Nephron (organoid): ENCODE results near the gene TMC2.
"Not testable (repeated sequence)": the region's sequence is repeated elsewhere in the genome, so short reads cannot be mapped to it uniquely, and the experiment has no call there.

Experiments
- H3K27ac Mint-ChIP-seq, 3 experiments: 2 replicates each; pipeline ENCODE4 v1.8.0; 2020; ENCODE audit warnings: mixed read lengths in 3 of 3, mild to moderate bottlenecking in 2 of 3, moderate library complexity in 1 of 3
- H3K27me3 Mint-ChIP-seq: 2 replicates; pipeline ENCODE4 v1.8.0; 2021; ENCODE audit warnings: low read depth, mild to moderate bottlenecking, moderate library complexity, mixed read lengths
- H3K36me3 Mint-ChIP-seq: 2 replicates; pipeline ENCODE4 v1.8.0; 2020; ENCODE audit warnings: low read depth, mixed read lengths
- H3K4me1 Mint-ChIP-seq: 2 replicates; pipeline ENCODE4 v1.8.0; 2020; ENCODE audit warnings: mixed read lengths
- H3K4me3 Mint-ChIP-seq, 3 experiments: 2 replicates each; pipeline ENCODE4 v1.8.0; 2020; ENCODE audit warnings: mild to moderate bottlenecking in 3 of 3, mixed read lengths in 3 of 3, moderate library complexity in 2 of 3
- H3K9me3 Mint-ChIP-seq: 2 replicates; pipeline ENCODE4 v1.8.0; 2020; ENCODE audit warnings: mixed read lengths
- TF ChIP-seq, protein P1 (sequence below), 3 experiments: fragments of 200-600 bp; sonication (generic); IDR thresholded peaks; one replicate each; pipeline ENCODE4 v1.5.0; 2021; ENCODE audit warnings: antibody characterized with exemption in 3 of 3; ENCODE audit not compliant: unreplicated experiment in 3 of 3

TMC2 gene

DNA sequence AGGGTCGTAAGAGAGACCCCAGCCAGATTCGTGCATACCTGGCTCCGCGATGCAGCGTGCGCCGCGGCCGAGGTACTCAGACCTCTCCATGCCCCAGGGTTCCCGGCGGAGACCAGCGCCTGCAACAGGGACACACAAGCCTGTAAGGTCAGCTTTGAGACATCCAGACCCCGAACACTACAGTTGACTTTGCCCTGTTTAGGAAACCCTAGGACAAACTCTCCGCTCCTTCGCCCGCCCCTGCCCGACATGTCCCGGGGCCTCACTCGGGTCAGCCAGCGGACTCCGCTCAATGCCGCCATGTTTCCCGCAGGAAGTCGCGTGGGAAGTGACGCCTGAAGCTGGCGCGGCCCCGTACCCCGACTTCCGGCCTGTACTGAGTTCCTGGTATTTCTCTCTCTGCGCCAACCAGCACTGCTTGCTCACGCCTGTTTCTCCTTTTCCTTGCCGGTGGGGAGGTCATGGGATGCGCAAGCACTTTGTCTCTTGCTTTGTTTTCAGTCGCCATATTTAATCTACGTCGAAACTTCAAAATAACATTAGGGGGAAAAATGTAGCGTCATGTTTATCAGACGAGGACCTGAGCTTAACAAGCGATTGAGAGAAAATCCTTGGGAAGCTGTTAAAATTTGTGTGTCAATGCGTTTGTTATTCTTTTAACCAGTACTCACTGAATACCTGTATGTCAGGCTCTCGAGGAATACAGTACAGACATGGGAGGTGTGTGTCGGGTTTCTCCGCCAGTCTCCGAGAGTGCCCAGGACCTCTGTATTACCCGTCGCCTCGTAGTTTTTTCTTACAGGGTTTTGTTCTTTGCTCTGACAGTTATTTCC, 127.7 kb downstream of the TMC2 start, which contains the start of gene IDH3B:
Gene IDH3B (minus strand): TSS at position 330 of the 833 bp plus-strand sequence. CDS start 28 bp downstream, at position 302.
- no peaks in the 10 kb centered on the region for H3K9me3 Mint-ChIP-seq
- TF ChIP-seq, protein P1, sequence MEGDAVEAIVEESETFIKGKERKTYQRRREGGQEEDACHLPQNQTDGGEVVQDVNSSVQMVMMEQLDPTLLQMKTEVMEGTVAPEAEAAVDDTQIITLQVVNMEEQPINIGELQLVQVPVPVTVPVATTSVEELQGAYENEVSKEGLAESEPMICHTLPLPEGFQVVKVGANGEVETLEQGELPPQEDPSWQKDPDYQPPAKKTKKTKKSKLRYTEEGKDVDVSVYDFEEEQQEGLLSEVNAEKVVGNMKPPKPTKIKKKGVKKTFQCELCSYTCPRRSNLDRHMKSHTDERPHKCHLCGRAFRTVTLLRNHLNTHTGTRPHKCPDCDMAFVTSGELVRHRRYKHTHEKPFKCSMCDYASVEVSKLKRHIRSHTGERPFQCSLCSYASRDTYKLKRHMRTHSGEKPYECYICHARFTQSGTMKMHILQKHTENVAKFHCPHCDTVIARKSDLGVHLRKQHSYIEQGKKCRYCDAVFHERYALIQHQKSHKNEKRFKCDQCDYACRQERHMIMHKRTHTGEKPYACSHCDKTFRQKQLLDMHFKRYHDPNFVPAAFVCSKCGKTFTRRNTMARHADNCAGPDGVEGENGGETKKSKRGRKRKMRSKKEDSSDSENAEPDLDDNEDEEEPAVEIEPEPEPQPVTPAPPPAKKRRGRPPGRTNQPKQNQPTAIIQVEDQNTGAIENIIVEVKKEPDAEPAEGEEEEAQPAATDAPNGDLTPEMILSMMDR (IDR thresholded peaks at IDR 0.05; ENCODE audit: unreplicated experiment in 3 of 3), result no peak
- H3K36me3 Mint-ChIP-seq, result peaks cover 32% of the 10 kb centered on the region
- peaks cover 14% of the 10 kb centered on the region for H3K4me1 Mint-ChIP-seq
- peak within 1 kb of the TSS; percentile 85 to 92 (median 88) for H3K4me3 Mint-ChIP-seq
- H3K27ac Mint-ChIP-seq, result peak within 1 kb of the TSS; percentile 96 to 97 (median 97)
- H3K27me3 Mint-ChIP-seq, result peaks cover 8% of the 10 kb centered on the region

DNA sequence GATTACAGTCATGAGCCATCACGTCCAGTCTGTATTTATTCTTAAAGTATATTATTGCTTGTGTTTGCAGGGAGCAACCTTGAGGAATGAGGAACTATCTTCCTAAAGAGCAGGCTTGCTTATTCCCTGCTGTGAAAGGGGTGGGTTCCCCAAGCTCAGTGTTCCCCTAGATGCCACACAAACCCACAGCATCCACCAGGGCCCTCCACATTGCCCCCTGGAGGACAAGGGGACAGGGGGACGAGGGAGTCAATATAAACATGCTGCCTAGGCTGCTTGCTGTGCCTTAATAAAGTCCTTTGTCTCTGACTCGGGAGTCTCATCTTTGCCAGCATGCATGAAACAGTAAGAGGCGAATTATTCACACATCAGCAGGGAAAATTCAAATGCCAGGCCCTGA, 135.6 kb downstream of the TMC2 start:
- Mint-ChIP-seq H3K4me1 (no peaks in the 10 kb centered on the region), H3K4me3 (no peak overlapping the region), H3K9me3 (no peaks in the 10 kb centered on the region), H3K27me3 (peaks cover 27% of the 10 kb centered on the region), H3K36me3 (no peaks in the 10 kb centered on the region), H3K27ac (no peak overlapping the region)
- TF ChIP-seq, protein P1 (IDR thresholded peaks at IDR 0.05; ENCODE audit: unreplicated experiment in 3 of 3), result no peak

DNA sequence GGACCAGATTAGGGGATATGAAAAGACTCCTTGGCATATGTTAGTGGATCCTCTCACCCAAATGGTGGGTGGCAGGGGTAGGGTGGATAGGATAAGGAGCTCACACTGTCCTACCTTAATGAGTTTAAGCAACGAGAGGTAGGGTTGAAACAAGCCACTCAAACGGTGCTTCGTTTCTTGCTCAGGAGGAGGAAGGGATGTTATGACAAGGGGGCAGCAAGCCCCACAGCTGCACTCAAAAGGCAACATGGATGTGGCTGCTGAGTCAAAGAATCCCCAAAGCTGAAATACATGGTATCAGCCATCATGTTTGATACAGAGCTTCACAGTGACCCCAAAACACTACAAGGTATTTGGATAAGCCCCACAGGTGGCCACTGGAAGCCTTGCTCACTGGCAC, 136.1 kb downstream of the TMC2 start:
- TF ChIP-seq, protein P1 (IDR thresholded peaks at IDR 0.05; ENCODE audit: unreplicated experiment in 3 of 3), result no peak
- H3K36me3 Mint-ChIP-seq, result no peaks in the 10 kb centered on the region
- H3K4me1 Mint-ChIP-seq, result no peaks in the 10 kb centered on the region
- H3K9me3 Mint-ChIP-seq, result no peaks in the 10 kb centered on the region
- H3K4me3 Mint-ChIP-seq, result no peak overlapping the region
- peaks cover 27% of the 10 kb centered on the region for H3K27me3 Mint-ChIP-seq
- H3K27ac Mint-ChIP-seq, result no peak overlapping the region

DNA sequence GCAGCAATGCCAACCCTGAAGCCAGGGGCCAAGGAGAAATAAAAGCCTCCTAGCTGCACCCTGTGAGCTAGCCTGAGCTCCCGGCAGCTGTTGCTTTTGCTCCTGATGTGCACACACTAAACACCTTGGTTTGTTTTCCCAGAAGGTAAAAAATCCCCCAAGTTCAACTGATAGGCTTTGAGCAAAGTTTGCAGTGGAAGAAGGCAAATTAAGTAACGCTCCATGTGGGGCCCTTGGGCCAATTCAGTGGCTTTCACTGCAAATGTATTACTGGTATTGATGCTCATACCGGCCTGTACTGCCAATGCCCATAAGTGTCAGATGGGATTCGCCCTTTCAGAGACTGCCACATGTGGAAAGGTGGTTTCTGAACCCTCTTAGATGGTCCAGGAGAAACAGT, 137.1 kb downstream of the TMC2 start:
- Mint-ChIP-seq H3K4me3 (no peak overlapping the region), H3K36me3 (no peaks in the 10 kb centered on the region), H3K27me3 (peaks cover 24% of the 10 kb centered on the region), H3K4me1 (no peaks in the 10 kb centered on the region), H3K27ac (no peak overlapping the region), H3K9me3 (no peaks in the 10 kb centered on the region)
- TF ChIP-seq, protein P1 (IDR thresholded peaks at IDR 0.05; ENCODE audit: unreplicated experiment in 3 of 3), result no peak

DNA sequence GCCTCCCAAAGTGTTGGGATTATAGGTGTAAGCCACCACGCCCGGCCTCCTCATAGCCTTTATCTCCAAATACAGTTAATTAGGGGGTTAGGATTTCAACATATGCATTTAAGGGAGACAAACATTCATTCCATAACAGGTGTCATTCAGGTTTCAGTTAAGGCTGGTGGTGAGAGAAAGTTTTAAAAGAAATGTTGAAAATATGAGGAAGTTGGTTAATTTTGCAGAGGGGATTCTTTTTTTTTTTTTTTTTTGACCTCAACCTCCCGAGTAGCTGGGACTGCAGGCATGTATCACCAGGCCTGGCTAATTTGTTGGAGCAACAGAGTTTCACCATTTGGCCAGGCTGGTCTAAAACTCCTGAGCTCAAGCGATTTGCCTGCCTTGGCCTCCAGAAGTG, 143.7 kb downstream of the TMC2 start:
- TF ChIP-seq, protein P1 (IDR thresholded peaks at IDR 0.05; ENCODE audit: unreplicated experiment in 3 of 3), result no peak
- Mint-ChIP-seq H3K9me3 (no peaks in the 10 kb centered on the region), H3K27ac (no peak overlapping the region), H3K4me3 (no peak overlapping the region), H3K36me3 (no peaks in the 10 kb centered on the region), H3K4me1 (no peaks in the 10 kb centered on the region), H3K27me3 (peaks cover 33% of the 10 kb centered on the region)

DNA sequence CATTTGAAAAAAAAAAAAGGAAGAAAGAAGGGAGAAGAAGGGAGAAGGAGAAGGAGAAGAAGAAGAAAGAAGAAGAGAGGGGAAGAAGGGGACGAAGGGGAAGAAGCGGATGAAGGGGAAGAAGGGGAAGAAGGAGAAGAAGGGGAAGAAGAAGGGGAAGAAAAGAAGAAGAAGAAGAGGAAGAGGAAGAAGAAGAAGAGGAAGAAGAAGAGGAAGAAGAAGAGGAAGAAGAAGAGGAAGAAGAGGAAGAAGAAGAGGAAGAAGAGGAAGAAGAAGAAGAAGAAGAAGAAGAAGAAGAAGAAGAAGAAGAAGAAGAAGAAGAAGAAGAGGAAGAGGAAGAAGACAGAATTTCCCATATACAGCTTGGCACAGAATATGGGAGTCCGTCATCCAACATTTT, 145.7 kb downstream of the TMC2 start:
- H3K27ac Mint-ChIP-seq, H3K4me1 Mint-ChIP-seq, H3K9me3 Mint-ChIP-seq, H3K36me3 Mint-ChIP-seq, H3K4me3 Mint-ChIP-seq: not testable (repeated sequence)
- H3K27me3 Mint-ChIP-seq, result peaks cover 47% of the 10 kb centered on the region

DNA sequence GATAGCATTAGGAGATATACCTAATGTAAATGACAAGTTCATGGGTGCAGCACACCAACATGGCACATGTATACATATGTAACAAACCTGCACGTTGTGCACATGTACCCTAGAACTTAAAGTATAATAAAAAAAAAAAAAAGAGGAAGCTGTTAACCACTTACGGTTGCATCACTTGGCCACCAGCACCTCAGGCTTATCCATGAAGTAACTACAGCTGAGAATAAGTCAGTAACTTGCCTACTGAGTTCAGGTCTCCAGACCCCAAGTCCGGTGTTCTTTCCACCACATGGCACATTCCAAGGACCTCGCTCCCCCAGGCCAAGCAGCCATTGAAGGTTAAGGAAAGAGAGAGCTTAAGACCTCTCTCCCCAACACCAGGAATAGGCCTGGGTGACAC, 148.4 kb downstream of the TMC2 start:
- not testable (repeated sequence) for H3K4me1 Mint-ChIP-seq, H3K4me3 Mint-ChIP-seq, H3K36me3 Mint-ChIP-seq, H3K27ac Mint-ChIP-seq, H3K9me3 Mint-ChIP-seq
- peaks cover 71% of the 10 kb centered on the region for H3K27me3 Mint-ChIP-seq
